ENCODE results near the gene ZDHHC14.

GRCh38 chr6:157428427-157429202 is 47.6 kb downstream of the ZDHHC14 start:
- TF ChIP-seq CTCF (IDR thresholded peaks at IDR 0.05; ENCODE audit: low read length) (no peak), EZH2 (optimal IDR thresholded peaks at IDR 0.05; ENCODE audit: low read depth, low read length) (no peak)
